ENCODE measurements around the gene AFF1. TPM values are rescaled to one million over a fixed set of nuclear protein-coding genes. Genes with fewer than 3 reads are reported as not detected.

AFF1 gene
- total and polyA plus RNA-seq, 2 of the 4 experiments (the other 2 are of a cell fraction), result 7.0 to 9.6 TPM

DNA sequence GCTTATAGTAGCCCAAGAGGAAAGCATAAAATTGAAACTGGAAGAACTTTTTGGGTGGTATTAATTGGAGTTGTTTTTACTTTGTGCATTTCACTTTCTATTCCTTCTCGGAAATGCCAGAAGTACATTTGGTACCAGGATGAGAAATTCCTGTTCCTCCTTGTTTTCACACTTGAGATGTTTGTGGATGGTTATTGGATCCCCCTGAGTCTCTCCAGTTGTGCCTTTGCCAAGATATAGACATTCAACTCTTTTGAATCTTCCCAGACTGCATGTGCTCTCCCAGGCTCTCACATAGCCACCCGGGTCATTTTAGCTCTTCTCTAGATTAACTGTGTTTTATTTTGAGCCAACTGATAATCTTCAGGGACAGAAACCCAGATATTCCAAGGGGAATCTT lies 120.5 kb downstream of the AFF1 start:
- Histone ChIP-seq H4K8ac (ENCODE audit: low read depth in 2 of 2, low read length in 2 of 2) (no peak overlapping the region), H3K4me1 (ENCODE audit: control insufficient read depth, insufficient read depth, low read length) (peaks cover 14% of the 10 kb centered on the region), H3K4me3 (ENCODE audit: insufficient read depth, low read depth, low read length) (no peak overlapping the region), H2BK20ac (ENCODE audit: low read depth, low read length) (no peak overlapping the region), H2AFZ (replicated peaks; ENCODE audit: low read length, poor library complexity) (no peak overlapping the region), H4K91ac (ENCODE audit: insufficient read depth, low read depth, low read length) (no peak overlapping the region), H3K36me3 (ENCODE audit: control insufficient read depth, insufficient read depth, low read length) (no peaks in the 10 kb centered on the region), H3K27me3 (ENCODE audit: control insufficient read depth, insufficient read depth, low read length) (no peaks in the 10 kb centered on the region), H2AK5ac (ENCODE audit: low read depth, low read length) (no peak overlapping the region), H3K9ac (ENCODE audit: low read depth, low read length) (no peak overlapping the region), H3K56ac (ENCODE audit: extremely low read depth, insufficient read depth, low read length) (no peak overlapping the region), H2BK120ac (ENCODE audit: low read depth, low read length) (no peak overlapping the region), H3K4ac (ENCODE audit: low read depth, low read length) (no peak overlapping the region), H2BK5ac (ENCODE audit: low read depth, low read length, poor library complexity, severe bottlenecking) (no peak overlapping the region), H3K18ac (ENCODE audit: low read depth, low read length) (no peak overlapping the region), H3K14ac (replicated peaks; ENCODE audit: low read depth, low read length) (peak overlapping the region; percentile 14; the same call in 1 of the 2 replicates), H3K23ac (ENCODE audit: low read depth, low read length) (peak overlapping the region; percentile 53; the same call in 1 of the 2 replicates), H3K27ac (ENCODE audit: insufficient read depth, low read length) (no peak overlapping the region), H2AK9ac (replicated peaks; ENCODE audit: low read depth, low read length, poor library complexity) (no peak overlapping the region), H4K5ac (ENCODE audit: low read depth, low read length) (no peak overlapping the region), H3K79me1 (ENCODE audit: low read depth in 1 of 2, low read length in 2 of 2) (peaks cover 33 to 70% of the 10 kb centered on the region in 2 experiments), H3K4me2 (ENCODE audit: low read depth, low read length) (no peak overlapping the region), H2BK15ac (ENCODE audit: low read depth, low read length) (no peak overlapping the region), H4K20me1 (ENCODE audit: insufficient read depth, low read length) (peaks cover 28% of the 10 kb centered on the region), H3K9me3 (ENCODE audit: control insufficient read depth, insufficient read depth, low read length) (no peaks in the 10 kb centered on the region), H3K9me1 (ENCODE audit: insufficient read depth, low read length) (peaks cover 15% of the 10 kb centered on the region; the same call in 1 of the 2 replicates)
- TF ChIP-seq SMC3 (IDR thresholded peaks at IDR 0.05; ENCODE audit: low read depth, low read length) (no peak), CTCF (conservative IDR thresholded peaks at IDR 0.05; ENCODE audit: low read depth, low read length) (no peak), RFX5 (IDR thresholded peaks at IDR 0.05; ENCODE audit: low read depth, low read length) (no peak), FOS (IDR thresholded peaks at IDR 0.05; ENCODE audit: low read depth, low read length) (no peak), RCOR1 (IDR thresholded peaks at IDR 0.05; ENCODE audit: insufficient replicate concordance, low read length) (no peak), MXI1 (IDR thresholded peaks at IDR 0.05; ENCODE audit: borderline replicate concordance, low read depth, low read length) (no peak), CEBPB (IDR thresholded peaks at IDR 0.05; ENCODE audit: low read depth, low read length) (no peak), MAZ (IDR thresholded peaks at IDR 0.05; ENCODE audit: borderline replicate concordance, low read depth, low read length) (no peak), CHD1 (IDR thresholded peaks at IDR 0.05; ENCODE audit: low read depth, low read length) (no peak), RAD21 (IDR thresholded peaks at IDR 0.05; ENCODE audit: low read length) (no peak), USF2 (IDR thresholded peaks at IDR 0.05; ENCODE audit: low read depth, low read length) (no peak), NFE2L2 (IDR thresholded peaks at IDR 0.05; ENCODE audit: low read depth, low read length) (no peak), MAFK (IDR thresholded peaks at IDR 0.05; ENCODE audit: low read depth, low read length) (no peak), BHLHE40 (IDR thresholded peaks at IDR 0.05; ENCODE audit: low read depth, low read length) (no peak)
- no peak for DNase-seq
- BruUV-seq (replicated peaks), result no TSS peak
- WGBS, 2 experiments (ENCODE audit: extremely low coverage in 2 of 2, insufficient read length in 1 of 2), result no CpG with 5 or more reads among the region's 2 CpGs
- CTCF ChIA-PET, result no interaction called here
- dilution Hi-C loops (cut with HindIII; ENCODE audit: low sequenced_read_pairs, unreplicated experiment) (no loop called here), intact Hi-C loops (cut with micrococcal nuclease) (loop anchor here (5.0 kb wide), 1 partner anchor 43 kb away; no protein-coding TSS in a partner anchor), in situ Hi-C loops (cut with MboI; ENCODE audit: low sequenced_read_pairs) (no loop called here)
- ATAC-seq (ENCODE audit: low read depth), result no peak
- POLR2A ChIA-PET (ENCODE audit: unreplicated experiment), result interaction anchor here (0.7 kb wide), 1 partner anchor 691 kb away, joined by 3 read pairs; no protein-coding TSS in a partner anchor

Data from IMR-90 (cell line).